H9 (cell line): ENCODE results near the gene DAP3. TPM values are rescaled to one million over a fixed set of nuclear protein-coding genes. Genes with fewer than 3 reads are reported as not detected.

Experiments used
- DNase-seq: peaks from one replicate; pipeline ENCODE4 v3.0.0-alpha.2; 2017
- H2AFZ ChIP-seq: one replicate; pipeline ENCODE4 v1.6.1; 2013; ENCODE audit warnings: mild to moderate bottlenecking, low read length, control low read depth, moderate library complexity
- H2AK5ac ChIP-seq: 2 replicates; pipeline ENCODE4 v1.6.1; 2013; ENCODE audit warnings: low read length, control low read depth, mixed read lengths; ENCODE audit not compliant: insufficient read length
- H2BK120ac ChIP-seq: one replicate; pipeline ENCODE4 v1.6.1; 2013; ENCODE audit warnings: low read depth, mild to moderate bottlenecking, low read length, control low read depth, inconsistent platforms; ENCODE audit not compliant: poor library complexity, severe bottlenecking
- H2BK12ac ChIP-seq: 2 replicates; pipeline ENCODE4 v1.6.1; 2013; ENCODE audit warnings: low read length, control low read depth, mixed read lengths, low read depth; ENCODE audit not compliant: insufficient read length
- H2BK15ac ChIP-seq: 2 replicates; pipeline ENCODE4 v1.6.1; 2013; ENCODE audit warnings: low read depth, low read length, control low read depth
- H2BK20ac ChIP-seq: one replicate; pipeline ENCODE4 v1.6.1; 2013; ENCODE audit warnings: low read depth, mild to moderate bottlenecking, low read length, control low read depth, inconsistent platforms; ENCODE audit not compliant: poor library complexity, severe bottlenecking
- H2BK5ac ChIP-seq: 2 replicates; pipeline ENCODE4 v1.6.1; 2013; ENCODE audit warnings: low read length, control low read depth, mixed read lengths; ENCODE audit not compliant: insufficient read length
- H3K14ac ChIP-seq: 2 replicates; pipeline ENCODE4 v1.6.1; 2013; ENCODE audit warnings: low read length, control low read depth; ENCODE audit not compliant: insufficient read depth
- H3K18ac ChIP-seq: 2 replicates; pipeline ENCODE4 v1.6.1; 2013; ENCODE audit warnings: low read depth, mild to moderate bottlenecking, mixed read lengths, low read length, control low read depth; ENCODE audit not compliant: insufficient read length
- H3K23ac ChIP-seq: 2 replicates; pipeline ENCODE4 v1.6.1; 2013; ENCODE audit warnings: low read length, control low read depth, mixed read lengths, low read depth; ENCODE audit not compliant: insufficient read length
- H3K23me2 ChIP-seq: 2 replicates; pipeline ENCODE4 v1.6.1; 2013; ENCODE audit warnings: low read depth, mild to moderate bottlenecking, mixed read lengths, low read length, control low read depth; ENCODE audit not compliant: insufficient read length, poor library complexity, severe bottlenecking
- H3K27ac ChIP-seq: 2 replicates; pipeline ENCODE4 v1.5.1; 2013; ENCODE audit warnings: low read length, control low read depth, mixed read lengths, low read depth; ENCODE audit not compliant: insufficient read length
- H3K27me3 ChIP-seq: 2 replicates; pipeline ENCODE4 v1.6.1; 2013; ENCODE audit warnings: low read length, control low read depth, inconsistent platforms; ENCODE audit not compliant: insufficient read depth
- H3K4ac ChIP-seq: 2 replicates; pipeline ENCODE4 v1.6.1; 2013; ENCODE audit warnings: low read depth, mild to moderate bottlenecking, control low read depth, inconsistent platforms, low read length, moderate library complexity
- H3K4me1 ChIP-seq: 2 replicates; pipeline ENCODE4 v1.6.1; 2013; ENCODE audit warnings: low read length, control low read depth, inconsistent platforms; ENCODE audit not compliant: insufficient read depth
- H3K4me2 ChIP-seq: 2 replicates; pipeline ENCODE4 v1.6.1; 2013; ENCODE audit warnings: low read length, control low read depth, mixed read lengths; ENCODE audit not compliant: insufficient read length, insufficient read depth
- H3K56ac ChIP-seq: 2 replicates; pipeline ENCODE4 v1.6.1; 2013; ENCODE audit warnings: low read depth, mild to moderate bottlenecking, mixed read lengths, low read length, control low read depth; ENCODE audit not compliant: insufficient read length
- H3K79me1 ChIP-seq: 2 replicates; pipeline ENCODE4 v1.6.1; 2013; ENCODE audit warnings: low read depth, mild to moderate bottlenecking, moderate library complexity, low read length, control low read depth, inconsistent platforms; ENCODE audit not compliant: insufficient read depth, poor library complexity, severe bottlenecking
- H3K79me2 ChIP-seq: 2 replicates; pipeline ENCODE4 v1.6.1; 2013; ENCODE audit warnings: low read length, control low read depth, inconsistent platforms; ENCODE audit not compliant: insufficient read depth
- H3K9ac ChIP-seq: 2 replicates; pipeline ENCODE4 v1.6.1; 2013; ENCODE audit warnings: low read length, control low read depth, mixed read lengths; ENCODE audit not compliant: insufficient read length; ENCODE audit errors: extremely low read depth
- H3K9me3 ChIP-seq: one replicate; pipeline ENCODE4 v1.6.1; 2013; ENCODE audit warnings: low read depth, low read length, inconsistent platforms; ENCODE audit not compliant: control insufficient read depth
- H3T11ph ChIP-seq: one replicate; pipeline ENCODE4 v1.6.1; 2013; ENCODE audit warnings: mild to moderate bottlenecking, low read length, control low read depth, inconsistent platforms
- H4K20me1 ChIP-seq: one replicate; pipeline ENCODE4 v1.6.1; 2013; ENCODE audit not compliant: control insufficient read depth, insufficient read length, insufficient read depth
- H4K5ac ChIP-seq: 2 replicates; pipeline ENCODE4 v1.6.1; 2013; ENCODE audit warnings: low read depth, mild to moderate bottlenecking, mixed read lengths, low read length, control low read depth; ENCODE audit not compliant: insufficient read length
- H4K8ac ChIP-seq: replicated peaks from 2 replicates; pipeline ENCODE4 v1.6.1; 2013; ENCODE audit warnings: low read length, control low read depth, mixed read lengths, low read depth; ENCODE audit not compliant: insufficient read length
- H4K91ac ChIP-seq: 2 replicates; pipeline ENCODE4 v1.6.1; 2013; ENCODE audit warnings: low read depth, mild to moderate bottlenecking, moderate library complexity, mixed read lengths, low read length, control low read depth; ENCODE audit not compliant: insufficient read length
- H3K27ac Mint-ChIP-seq, 3 experiments: 2 replicates in 2 of 3; 3 replicates in 1 of 3; pipeline ENCODE4 v1.8.0; 2020 to 2021; ENCODE audit warnings: mixed read lengths in 3 of 3, mild to moderate bottlenecking in 1 of 3, moderate library complexity in 1 of 3
- H3K27me3 Mint-ChIP-seq: 2 replicates; pipeline ENCODE4 v1.8.0; 2021; ENCODE audit warnings: low read depth, mild to moderate bottlenecking, moderate library complexity, mixed read lengths
- H3K36me3 Mint-ChIP-seq, 3 experiments: 2 replicates in 2 of 3; 3 replicates in 1 of 3; pipeline ENCODE4 v1.8.0; 2020 to 2021; ENCODE audit warnings: low read depth in 3 of 3, mixed read lengths in 3 of 3; ENCODE audit not compliant: insufficient read depth in 1 of 3
- H3K4me1 Mint-ChIP-seq, 2 experiments: 2 replicates each; pipeline ENCODE4 v1.8.0; 2020; ENCODE audit warnings: mixed read lengths in 2 of 2
- H3K4me3 Mint-ChIP-seq, 2 experiments: 2 replicates in 1 of 2; 3 replicates in 1 of 2; pipeline ENCODE4 v1.8.0; 2020 to 2021; ENCODE audit warnings: mild to moderate bottlenecking in 2 of 2, mixed read lengths in 2 of 2, moderate library complexity in 1 of 2
- H3K9me3 Mint-ChIP-seq, 2 experiments: 2 replicates in 1 of 2; 3 replicates in 1 of 2; pipeline ENCODE4 v1.8.0; 2020; ENCODE audit warnings: mild to moderate bottlenecking in 2 of 2, mixed read lengths in 2 of 2, moderate library complexity in 1 of 2
- CTCF ChIP-seq: fragments of 200-600 bp; sonication (generic); conservative IDR thresholded peaks from 3 replicates; pipeline ENCODE4 v1.8.0; 2021; ENCODE audit warnings: antibody characterized with exemption, mild to moderate bottlenecking
- WGBS: extraction: QIAGEN DNeasy Blood & Tissue Kit; methylation state at CpG from one replicate; pipeline ENCODE4 v1.1.7; 2013; ENCODE audit warnings: missing lambda C conversion rate, low lambda C conversion rate, mixed read lengths; ENCODE audit not compliant: insufficient read length; ENCODE audit errors: extremely low coverage; 5-methylcytosine and 5-hydroxymethylcytosine counted together
- total RNA-seq: library from RNA; stranded (reverse); gene quantifications from 2 replicates; pipeline ENCODE4 v1.2.1, GENCODE V29; 2021

The DAP3 gene
- total RNA-seq, 1 experiment from 2014 or later = 114 TPM

- no peak overlapping the region for H3K9ac ChIP-seq
- no peaks in the 10 kb centered on the region for H3K27me3 ChIP-seq
- no peak overlapping the region for H2BK5ac ChIP-seq
- no peak overlapping the region for H2AK5ac ChIP-seq
- no peak overlapping the region for H3K23ac ChIP-seq
- H4K91ac ChIP-seq = no peak overlapping the region
- no peak overlapping the region for H2BK120ac ChIP-seq
- H4K20me1 ChIP-seq = no peaks in the 10 kb centered on the region
- H4K5ac ChIP-seq = no peak overlapping the region
- DNase-seq = no peak
- no peak for TF ChIP-seq CTCF
- no peak overlapping the region for H3K27ac ChIP-seq
- H3K18ac ChIP-seq = no peak overlapping the region
- no peak overlapping the region for H3K4ac ChIP-seq
- no peaks in the 10 kb centered on the region for H3K9me3 ChIP-seq
- no peak overlapping the region for H3K56ac ChIP-seq
- H3K14ac ChIP-seq = no peak overlapping the region
- no peaks in the 10 kb centered on the region for H3K79me2 ChIP-seq
- Mint-ChIP-seq H3K27me3 (no peaks in the 10 kb centered on the region), H3K36me3 (peaks cover 18 to 70% (median 50%) of the 10 kb centered on the region in 3 experiments), H3K4me1 (no peaks in the 10 kb centered on the region), H3K4me3 (no peak overlapping the region), H3K27ac (no peak overlapping the region), H3K9me3 (no peaks in the 10 kb centered on the region)
- WGBS = no CpG with 5 or more reads among the region's 5 CpGs
- no peaks in the 10 kb centered on the region for H3K4me1 ChIP-seq
- H4K8ac ChIP-seq = no peak overlapping the region
- no peak overlapping the region for H3T11ph ChIP-seq
- H2BK12ac ChIP-seq = no peak overlapping the region
- no peak overlapping the region for H3K4me2 ChIP-seq
- H3K23me2 ChIP-seq = no peaks in the 10 kb centered on the region
- no peak overlapping the region for H2BK20ac ChIP-seq
- H3K79me1 ChIP-seq = no peaks in the 10 kb centered on the region
- H2AFZ ChIP-seq = no peak overlapping the region
- no peak overlapping the region for H2BK15ac ChIP-seq
These were observed 26.9 kb downstream of the DAP3 start for GRCh38 chr1:155715777-155716176.
